AG09309 (cell line): ENCODE data around the gene PRKCH.

ENCODE experiments used
- DNase-seq: peaks from one replicate; pipeline ENCODE4 v3.0.0-alpha.2; 2010; ENCODE audit warnings: low read depth
- H3K4me3 ChIP-seq: 2 replicates; pipeline ENCODE4 v1.5.1; 2011; ENCODE audit warnings: mild to moderate bottlenecking, low read depth, low read length, moderate library complexity; ENCODE audit not compliant: control insufficient read depth
- TF ChIP-seq, protein P1 (sequence below): IDR thresholded peaks from 2 replicates; pipeline ENCODE4 v1.5.1; 2011; ENCODE audit warnings: mild to moderate bottlenecking, low read depth, low read length, inconsistent platforms; ENCODE audit not compliant: insufficient read depth, control insufficient read depth; ENCODE audit errors: missing control alignments

The PRKCH gene

DNA sequence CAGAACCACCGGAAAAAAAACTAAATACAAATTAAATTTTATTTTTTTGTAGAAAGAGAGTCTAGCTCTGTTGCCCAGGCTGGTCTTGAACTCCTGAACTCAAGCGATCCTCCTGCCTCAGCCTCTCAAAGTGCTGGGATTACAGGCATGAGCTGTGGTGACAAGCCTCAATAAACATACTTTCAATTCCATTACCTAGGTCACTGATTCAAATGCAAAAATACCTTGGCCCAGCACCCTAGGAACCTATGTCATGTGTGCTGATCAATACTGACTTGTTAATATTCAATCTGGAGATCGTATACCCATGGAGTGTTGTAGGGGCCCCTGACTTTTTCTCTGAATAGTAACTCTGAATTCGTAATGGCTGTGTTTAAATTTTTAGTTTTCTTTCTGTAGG, 33.2 kb upstream of the PRKCH start:
- TF ChIP-seq, protein P1, sequence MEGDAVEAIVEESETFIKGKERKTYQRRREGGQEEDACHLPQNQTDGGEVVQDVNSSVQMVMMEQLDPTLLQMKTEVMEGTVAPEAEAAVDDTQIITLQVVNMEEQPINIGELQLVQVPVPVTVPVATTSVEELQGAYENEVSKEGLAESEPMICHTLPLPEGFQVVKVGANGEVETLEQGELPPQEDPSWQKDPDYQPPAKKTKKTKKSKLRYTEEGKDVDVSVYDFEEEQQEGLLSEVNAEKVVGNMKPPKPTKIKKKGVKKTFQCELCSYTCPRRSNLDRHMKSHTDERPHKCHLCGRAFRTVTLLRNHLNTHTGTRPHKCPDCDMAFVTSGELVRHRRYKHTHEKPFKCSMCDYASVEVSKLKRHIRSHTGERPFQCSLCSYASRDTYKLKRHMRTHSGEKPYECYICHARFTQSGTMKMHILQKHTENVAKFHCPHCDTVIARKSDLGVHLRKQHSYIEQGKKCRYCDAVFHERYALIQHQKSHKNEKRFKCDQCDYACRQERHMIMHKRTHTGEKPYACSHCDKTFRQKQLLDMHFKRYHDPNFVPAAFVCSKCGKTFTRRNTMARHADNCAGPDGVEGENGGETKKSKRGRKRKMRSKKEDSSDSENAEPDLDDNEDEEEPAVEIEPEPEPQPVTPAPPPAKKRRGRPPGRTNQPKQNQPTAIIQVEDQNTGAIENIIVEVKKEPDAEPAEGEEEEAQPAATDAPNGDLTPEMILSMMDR = no peak
- no peak for DNase-seq
- no peak overlapping the region for H3K4me3 ChIP-seq

DNA sequence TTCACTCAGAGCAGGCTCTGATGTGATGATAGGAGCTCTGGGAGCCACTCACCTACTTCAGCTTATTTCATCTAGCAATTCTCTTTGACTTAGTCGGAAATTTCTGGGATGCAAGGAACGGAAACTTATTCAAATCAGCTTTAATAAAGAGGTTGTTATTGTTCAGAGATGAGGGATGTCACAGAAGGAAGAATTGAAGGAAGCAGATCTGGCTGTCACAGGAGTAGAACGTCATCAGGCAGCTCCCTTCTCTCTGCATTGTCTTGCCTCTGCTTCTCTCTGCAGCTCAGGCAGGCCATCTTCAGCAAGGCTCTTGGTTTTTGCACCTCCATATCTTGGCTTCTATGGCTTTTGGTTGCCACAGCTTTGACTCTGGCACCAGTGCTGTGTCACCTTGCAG, 32.7 kb upstream of the PRKCH start:
- TF ChIP-seq, protein P1 = no peak
- no peak overlapping the region for H3K4me3 ChIP-seq
- no peak for DNase-seq

DNA sequence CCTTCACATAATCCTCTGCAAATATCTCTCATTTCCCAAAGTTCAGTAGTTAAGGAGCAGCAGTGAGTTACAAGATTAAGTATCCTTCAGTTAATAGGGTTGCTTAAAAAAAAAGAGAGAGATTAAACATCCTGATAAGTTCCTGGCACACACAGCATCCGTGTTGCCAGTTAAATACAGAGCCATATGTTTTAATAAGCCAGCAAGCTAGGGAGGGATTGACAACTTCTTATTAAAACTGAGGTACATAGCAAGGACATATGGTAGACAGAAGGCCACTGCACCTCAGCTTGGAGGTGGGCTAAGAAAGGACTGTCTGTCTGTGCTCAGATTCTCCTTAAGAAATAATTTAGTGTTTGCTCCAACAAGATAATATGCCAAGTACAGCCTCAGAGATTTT, 30.7 kb upstream of the PRKCH start:
- no peak for DNase-seq
- no peak overlapping the region for H3K4me3 ChIP-seq
- TF ChIP-seq, protein P1 = no peak

DNA sequence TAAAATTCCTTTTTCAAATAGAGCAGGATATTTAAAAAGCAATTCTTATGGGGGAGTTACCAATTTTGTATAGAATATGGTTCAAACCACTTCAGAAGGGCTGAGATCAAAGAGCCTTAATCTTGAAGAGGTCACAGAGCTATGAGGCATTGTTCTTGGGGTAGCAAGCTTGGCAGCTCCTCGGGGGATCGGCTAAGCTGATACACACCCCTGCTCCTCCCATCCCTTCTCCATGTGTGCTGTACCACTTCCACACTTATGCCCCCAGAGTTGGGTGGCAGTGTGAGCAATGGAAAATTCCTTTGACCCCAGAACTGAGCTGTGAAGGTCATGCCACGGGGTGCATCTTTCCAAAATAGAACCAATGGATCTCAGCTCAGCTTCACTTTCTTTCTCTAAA, 25.2 kb upstream of the PRKCH start:
- H3K4me3 ChIP-seq = no peak overlapping the region
- no peak for DNase-seq
- TF ChIP-seq, protein P1 = no peak

DNA sequence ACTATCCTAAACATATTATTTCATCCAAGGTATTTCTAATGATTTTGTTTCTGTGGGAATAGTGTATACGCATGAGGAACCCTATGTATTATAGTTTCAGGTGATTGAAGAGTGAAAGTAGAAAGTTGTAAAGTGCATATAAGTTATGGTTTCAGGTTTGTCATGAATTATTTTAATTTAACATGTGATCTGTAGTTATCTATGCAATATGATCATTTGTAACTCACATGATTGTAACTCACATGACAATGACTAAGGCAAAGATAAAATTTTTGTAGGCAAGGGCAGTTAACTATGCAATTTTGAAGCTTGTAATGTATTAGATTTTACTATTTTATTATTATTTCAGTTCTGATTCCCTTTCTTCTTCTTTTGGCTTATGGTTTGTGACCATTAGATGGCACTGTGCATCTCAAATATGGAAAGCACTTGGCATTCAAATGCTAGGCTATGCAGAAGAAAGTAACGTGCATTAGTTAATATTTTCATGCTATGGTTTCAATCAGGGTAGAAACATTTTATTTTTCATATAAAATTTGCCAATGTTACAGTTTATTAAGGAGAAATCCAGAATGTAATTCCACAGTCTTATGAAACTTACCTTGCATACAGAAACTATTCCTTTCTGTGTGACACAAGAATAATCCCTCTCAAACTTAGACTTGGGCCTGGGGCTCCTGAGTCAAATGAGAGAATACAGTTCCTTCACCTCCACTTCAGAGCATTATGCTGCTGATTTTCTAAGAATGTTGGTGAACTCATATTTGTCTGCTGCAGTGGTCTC, 24.5 kb upstream of the PRKCH start:
- no peak overlapping the region for H3K4me3 ChIP-seq
- TF ChIP-seq, protein P1 = peak; percentile 69
- DNase-seq = no peak

DNA sequence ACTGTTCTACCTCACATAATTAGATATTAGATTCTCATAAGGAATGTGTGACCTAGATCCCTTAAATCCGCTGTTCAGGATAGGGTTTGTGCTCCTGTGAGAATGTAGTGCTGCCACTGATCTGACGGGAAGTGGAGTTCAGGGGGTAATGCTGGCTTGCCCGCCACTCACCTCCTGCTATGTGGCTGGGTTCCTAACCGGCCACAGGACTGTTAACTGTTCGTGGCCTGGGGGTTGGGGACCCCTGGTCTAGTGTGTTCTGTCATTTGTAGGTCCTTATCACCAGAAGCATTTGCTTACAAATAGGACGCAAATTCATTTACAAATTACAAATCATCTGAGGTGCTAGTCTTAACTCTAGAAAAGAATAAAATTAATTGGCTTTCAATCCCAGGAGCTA, 23.8 kb upstream of the PRKCH start:
- TF ChIP-seq, protein P1 = no peak
- no peak for DNase-seq
- H3K4me3 ChIP-seq = no peak overlapping the region
